BLaER1 (cell line): ENCODE data around the gene PFDN2.
"Not testable (repeated sequence)": the region's sequence is repeated elsewhere in the genome, so short reads cannot be mapped to it uniquely, and the experiment has no call there.

Experiments
- H3K27ac ChIP-seq: shearing (Covaris generic); formaldehyde crosslinking; 2 replicates; pipeline ENCODE4 v1.8.1; 2022
- H3K27me3 ChIP-seq: shearing (Covaris generic); formaldehyde crosslinking; 2 replicates; pipeline ENCODE4 v1.8.1; 2022
- H3K36me3 ChIP-seq: shearing (Covaris generic); formaldehyde crosslinking; 2 replicates; pipeline ENCODE4 v1.8.1; 2022
- H3K4me1 ChIP-seq: shearing (Covaris generic); formaldehyde crosslinking; 2 replicates; pipeline ENCODE4 v1.8.1; 2022
- H3K4me2 ChIP-seq: shearing (Covaris generic); formaldehyde crosslinking; 2 replicates; pipeline ENCODE4 v1.8.1; 2022
- H3K4me3 ChIP-seq: shearing (Covaris generic); formaldehyde crosslinking; 2 replicates; pipeline ENCODE4 v1.8.1; 2022
- H3K9ac ChIP-seq: shearing (Covaris generic); formaldehyde crosslinking; 2 replicates; pipeline ENCODE4 v1.8.1; 2022
- H3K9me3 ChIP-seq: shearing (Covaris generic); formaldehyde crosslinking; 2 replicates; pipeline ENCODE4 v1.8.1; 2022
- H4K20me1 ChIP-seq: shearing (Covaris generic); formaldehyde crosslinking; 2 replicates; pipeline ENCODE4 v1.8.1; 2022
- Cebpa-rat ChIP-seq: shearing (Covaris generic); IDR thresholded peaks from 2 replicates; pipeline ENCODE4 v1.8.1; 2022

The PFDN2 gene

DNA sequence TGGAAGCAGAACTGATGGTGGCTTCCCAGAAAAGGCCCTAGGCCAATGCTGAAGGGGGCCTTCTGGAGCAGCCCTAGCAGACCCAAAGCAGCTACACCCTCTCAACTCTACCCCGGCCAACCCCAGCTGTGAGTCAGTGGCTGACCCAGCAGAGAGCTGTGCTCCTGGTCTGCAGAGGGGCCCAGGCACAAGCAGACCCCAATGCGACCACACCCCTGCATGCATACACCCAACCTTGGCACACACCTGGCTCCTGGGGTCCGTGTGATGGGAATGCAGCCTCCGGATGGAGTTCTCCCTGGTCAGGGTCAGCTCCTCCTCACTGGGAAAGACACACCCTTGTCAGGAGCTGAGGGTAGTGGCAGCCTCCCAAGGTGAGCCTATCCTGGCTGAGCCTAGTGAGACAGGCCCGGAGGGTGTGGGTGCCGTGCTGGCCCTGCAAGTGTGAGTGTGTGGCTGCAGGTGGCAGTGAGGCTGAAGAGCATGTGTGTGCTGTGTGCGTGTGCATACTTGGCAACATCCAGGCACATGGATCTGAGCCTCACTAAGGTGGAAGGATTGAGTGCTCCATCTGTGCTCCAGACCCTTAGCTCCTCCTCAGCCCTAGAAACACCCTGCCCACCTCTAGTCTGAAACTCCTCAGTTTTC is 44.2 kb downstream of the PFDN2 start:
- Histone ChIP-seq H3K4me1 (peaks cover 24% of the 10 kb centered on the region), H3K27ac (0 out of 2 replicates have a peak overlapping the region, but pooled peaks have one; percentile 22), H4K20me1 (no peaks in the 10 kb centered on the region), H3K27me3 (no peaks in the 10 kb centered on the region), H3K36me3 (no peaks in the 10 kb centered on the region), H3K4me2 (no peak overlapping the region), H3K9ac (no peak overlapping the region), H3K4me3 (no peak overlapping the region), H3K9me3 (no peaks in the 10 kb centered on the region)
- no peak for TF ChIP-seq Cebpa-rat

DNA sequence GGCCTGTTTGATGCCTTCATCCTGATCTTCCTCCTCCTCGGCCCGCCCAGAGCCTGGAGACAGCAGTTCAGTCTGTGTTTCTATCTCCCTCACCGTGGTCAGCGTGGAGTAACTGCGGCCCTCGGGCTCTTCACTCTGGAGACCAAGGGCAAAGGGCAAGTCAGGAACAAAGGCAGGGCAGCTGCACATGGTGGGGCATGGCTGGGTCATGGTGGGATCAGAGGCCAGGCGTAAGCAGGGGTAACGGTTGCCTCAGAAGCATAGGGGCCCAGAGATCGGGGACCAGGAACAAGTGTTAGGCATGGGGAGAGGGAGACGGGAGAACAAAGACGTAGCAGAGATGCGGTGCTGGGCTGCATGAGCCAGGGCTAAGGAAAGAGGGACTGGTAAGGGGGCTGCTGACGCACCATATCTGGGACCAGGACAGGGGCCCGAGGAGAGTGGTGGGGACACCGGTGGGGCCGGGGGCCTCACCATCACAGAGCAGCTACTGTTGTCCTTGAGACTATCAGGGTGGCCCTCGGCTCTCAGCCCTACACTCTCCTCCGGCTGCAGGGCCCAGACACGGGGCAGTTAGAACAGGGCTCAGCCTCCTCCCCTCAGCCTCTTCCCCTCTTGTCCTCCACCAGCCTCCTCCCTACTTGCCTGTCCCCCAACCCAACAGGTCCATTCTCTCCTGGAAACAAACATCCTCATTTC is 44.9 kb downstream of the PFDN2 start:
- no peak for TF ChIP-seq Cebpa-rat
- Histone ChIP-seq H3K9me3 (no peaks in the 10 kb centered on the region), H4K20me1 (peaks cover 2% of the 10 kb centered on the region; the same call in 1 of the 2 replicates), H3K36me3 (no peaks in the 10 kb centered on the region), H3K27ac (0 out of 2 replicates have a peak overlapping the region, but pooled peaks have one; percentile 22), H3K9ac (no peak overlapping the region), H3K27me3 (no peaks in the 10 kb centered on the region), H3K4me3 (no peak overlapping the region), H3K4me1 (peaks cover 27% of the 10 kb centered on the region), H3K4me2 (no peak overlapping the region)

DNA sequence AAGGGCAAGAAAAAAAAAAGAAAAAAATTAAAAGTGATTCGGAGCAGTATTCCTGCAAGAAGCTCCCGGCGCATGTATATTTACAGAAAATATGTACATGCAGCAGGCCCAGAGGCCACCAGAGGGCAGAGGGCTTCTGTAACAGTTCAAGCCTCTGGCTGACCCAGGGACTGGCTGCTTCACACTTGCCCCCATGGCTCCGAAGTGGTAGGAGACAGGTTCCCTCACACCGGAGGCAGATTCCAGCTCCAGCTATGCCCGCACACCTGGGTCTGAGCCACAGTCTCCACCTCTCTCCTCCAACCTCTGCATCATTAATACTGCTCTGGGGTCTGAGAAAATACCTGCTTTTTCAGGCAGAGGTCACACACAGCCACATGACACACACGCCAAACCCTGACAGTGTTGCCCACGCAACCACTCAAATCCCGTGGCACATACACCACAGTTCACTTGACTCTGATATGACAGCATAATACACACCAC is 45.9 kb downstream of the PFDN2 start:
- Histone ChIP-seq H3K4me3 (no peak overlapping the region), H3K4me1 (peaks cover 37% of the 10 kb centered on the region), H3K27ac (no peak overlapping the region), H3K9ac (no peak overlapping the region), H3K36me3 (peaks cover 3% of the 10 kb centered on the region), H4K20me1 (peaks cover 12% of the 10 kb centered on the region; the same call in 1 of the 2 replicates), H3K27me3 (no peaks in the 10 kb centered on the region), H3K4me2 (peak overlapping the region; percentile 100; the same call in 1 of the 2 replicates), H3K9me3 (no peaks in the 10 kb centered on the region)
- TF ChIP-seq Cebpa-rat, result no peak

DNA sequence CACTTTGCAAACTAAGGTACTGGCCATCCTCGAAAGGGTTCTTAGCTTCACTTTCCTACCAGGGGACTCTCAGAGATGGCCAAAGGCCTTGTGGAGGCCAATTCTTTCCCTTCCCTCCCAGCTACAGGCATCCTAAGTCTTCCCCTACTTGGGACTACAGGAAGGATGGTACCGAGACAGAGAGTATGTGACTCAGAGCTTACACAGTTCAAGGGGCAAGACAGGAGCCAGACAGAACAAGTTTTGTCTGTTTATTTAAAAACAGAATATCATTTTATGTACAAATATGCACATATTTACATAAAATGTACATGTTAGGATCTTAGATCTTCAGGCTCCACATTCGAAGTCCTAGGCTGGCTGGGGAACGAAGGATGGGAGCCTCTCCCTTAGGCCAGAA is 47.1 kb downstream of the PFDN2 start:
- Histone ChIP-seq H3K4me1 (peaks cover 48% of the 10 kb centered on the region), H3K4me2 (peak overlapping the region; percentile 100), H3K27me3 (no peaks in the 10 kb centered on the region), H3K4me3 (no peak overlapping the region), H3K36me3 (peaks cover 14% of the 10 kb centered on the region), H3K9ac (no peak overlapping the region), H3K27ac (peak overlapping the region; percentile 96), H4K20me1 (peaks cover 20% of the 10 kb centered on the region; the same call in 1 of the 2 replicates), H3K9me3 (no peaks in the 10 kb centered on the region)
- TF ChIP-seq Cebpa-rat, result no peak

DNA sequence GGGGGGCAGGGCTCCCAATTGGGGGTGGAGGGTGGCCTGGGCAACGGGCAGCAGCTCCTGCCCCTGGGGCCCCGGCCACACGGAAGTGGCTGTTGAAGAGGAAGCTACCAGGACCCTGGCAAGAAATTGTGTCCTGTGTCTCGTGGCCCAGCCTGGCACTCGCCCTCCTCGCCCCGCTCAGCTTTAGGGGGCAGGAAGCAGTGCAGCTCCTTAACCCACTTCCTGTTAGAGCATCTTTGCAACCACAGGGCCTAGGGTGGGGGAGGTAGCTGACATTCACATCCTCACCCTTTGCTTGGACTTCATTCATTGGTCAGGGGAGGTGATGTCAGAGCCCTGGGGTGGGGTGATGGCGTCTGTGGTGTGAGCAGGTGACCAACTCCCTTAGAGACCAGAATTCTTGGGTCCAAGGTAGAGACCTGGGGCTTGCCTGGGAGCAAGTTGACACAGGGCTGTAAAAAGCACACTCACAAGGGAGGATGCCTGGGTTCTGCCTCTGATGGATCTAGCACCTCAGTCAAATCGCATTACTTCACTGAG is 48.0 kb downstream of the PFDN2 start, which contains the start of gene ARHGAP30:
ARHGAP30 (minus strand) TSS at position 161 of the 540 bp plus-strand sequence. CDS start 267 bp downstream, outside the sequence.
- Histone ChIP-seq H3K27me3 (no peaks in the 10 kb centered on the region), H3K4me2 (peak within 1 kb of the TSS; percentile 100), H4K20me1 (peaks cover 27% of the 10 kb centered on the region; the same call in 1 of the 2 replicates), H3K9ac (peak within 1 kb of the TSS; percentile 92), H3K36me3 (peaks cover 14% of the 10 kb centered on the region), H3K27ac (peak within 1 kb of the TSS; percentile 96), H3K4me3 (peak within 1 kb of the TSS; percentile 81), H3K4me1 (peaks cover 54% of the 10 kb centered on the region), H3K9me3 (no peaks in the 10 kb centered on the region)
- no peak for TF ChIP-seq Cebpa-rat

DNA sequence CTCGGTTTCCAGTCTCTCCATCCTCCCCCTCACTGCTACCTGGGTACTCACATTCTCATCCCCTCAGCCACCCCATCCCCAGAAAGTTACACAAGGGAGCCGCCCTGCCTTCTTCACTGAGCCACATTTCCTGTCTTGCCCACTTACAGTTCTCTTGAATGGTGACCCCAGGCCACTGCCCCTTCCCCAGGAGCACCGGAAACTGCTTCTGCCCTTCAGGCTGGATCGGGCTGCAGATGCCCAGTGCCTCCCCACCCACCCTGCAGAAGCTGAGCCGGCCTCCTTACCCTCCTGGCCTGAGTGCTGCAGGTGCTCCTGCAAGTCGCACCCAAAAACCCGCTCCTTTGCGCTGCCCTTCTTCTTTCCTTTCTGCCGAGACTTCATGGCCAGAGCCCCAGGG is 48.6 kb downstream of the PFDN2 start:
- H3K27ac ChIP-seq, result peak overlapping the region; percentile 96
- H3K9ac ChIP-seq, result peak overlapping the region; percentile 92
- TF ChIP-seq Cebpa-rat, result no peak
- H3K27me3 ChIP-seq, result no peaks in the 10 kb centered on the region
- peaks cover 59% of the 10 kb centered on the region for H3K4me1 ChIP-seq
- peak overlapping the region; percentile 100 for H3K4me2 ChIP-seq
- H3K4me3 ChIP-seq, result peak overlapping the region; percentile 81
- H3K36me3 ChIP-seq, result peaks cover 17% of the 10 kb centered on the region
- no peaks in the 10 kb centered on the region for H3K9me3 ChIP-seq
- H4K20me1 ChIP-seq, result peaks cover 31% of the 10 kb centered on the region; the same call in 1 of the 2 replicates

DNA sequence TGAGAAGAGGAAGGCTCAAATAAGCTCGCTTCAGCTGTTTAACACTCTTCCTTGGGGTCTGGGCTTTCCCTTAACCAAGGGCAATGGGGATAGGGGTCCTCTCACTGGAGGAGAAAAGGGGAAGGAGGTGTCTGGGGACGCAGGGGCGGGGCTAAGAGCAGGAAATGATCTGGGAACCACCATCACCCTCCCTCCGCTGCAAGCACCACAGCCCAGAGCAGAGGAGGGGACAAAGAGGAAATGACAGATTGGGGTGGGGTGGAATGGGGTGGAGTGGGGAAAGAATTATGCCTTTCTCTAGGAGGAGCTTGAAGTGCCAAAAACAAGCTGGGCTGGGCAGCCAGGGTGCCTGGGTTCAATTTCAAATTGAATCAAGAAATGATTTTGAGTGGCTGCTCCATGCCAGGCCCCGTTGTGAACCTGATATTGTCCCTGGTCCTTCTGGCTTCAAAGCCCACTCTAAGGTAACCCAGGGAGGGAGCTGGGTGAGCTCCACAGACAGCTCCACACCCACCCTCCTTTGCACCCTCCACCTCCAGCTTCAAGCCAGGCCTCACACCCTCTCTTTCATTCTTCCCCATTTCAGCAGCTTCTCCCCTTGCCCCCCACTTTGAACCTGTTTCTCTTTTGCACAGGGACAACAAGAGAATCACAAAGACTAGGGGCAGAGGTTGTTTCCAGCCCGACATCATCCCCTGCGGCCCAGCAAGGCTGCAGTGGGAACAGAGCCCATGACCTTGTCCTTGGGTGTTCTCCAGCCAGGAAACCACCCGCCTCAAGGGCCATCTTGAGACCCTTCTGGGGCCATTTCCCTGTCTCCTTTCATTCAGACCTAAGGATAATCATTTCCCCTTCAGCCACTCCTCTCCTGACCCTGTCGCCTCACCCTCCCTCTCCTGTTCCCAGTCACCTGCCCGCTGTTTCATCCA is 49.3 kb downstream of the PFDN2 start:
- peaks cover 24% of the 10 kb centered on the region for H3K36me3 ChIP-seq
- peak overlapping the region; percentile 81 for H3K4me3 ChIP-seq
- H3K9me3 ChIP-seq, result no peaks in the 10 kb centered on the region
- TF ChIP-seq Cebpa-rat, result no peak
- peak overlapping the region; percentile 96 for H3K27ac ChIP-seq
- H4K20me1 ChIP-seq, result peaks cover 38% of the 10 kb centered on the region
- H3K27me3 ChIP-seq, result no peaks in the 10 kb centered on the region
- H3K4me2 ChIP-seq, result peak overlapping the region; percentile 100
- H3K4me1 ChIP-seq, result peaks cover 61% of the 10 kb centered on the region
- peak overlapping the region; percentile 92 for H3K9ac ChIP-seq

DNA sequence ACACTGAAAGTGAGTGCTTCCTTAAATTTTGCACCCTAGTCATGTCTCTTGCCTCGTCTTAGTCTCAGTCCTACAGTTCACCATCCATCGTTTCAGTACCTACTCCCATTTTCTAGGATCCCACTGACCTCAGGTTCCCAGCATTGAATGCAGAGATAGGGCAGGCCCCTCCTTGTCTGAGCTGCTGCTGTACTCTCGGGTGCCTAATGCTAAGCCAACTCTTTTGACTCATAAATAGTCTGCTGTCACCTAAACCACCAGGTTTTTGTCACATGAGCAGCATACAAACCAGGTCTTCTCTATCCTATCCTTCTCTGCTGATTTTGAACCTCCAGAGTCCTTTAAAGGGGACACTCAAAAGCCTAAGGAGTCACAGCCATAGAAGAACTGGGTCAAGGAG is 51.1 kb downstream of the PFDN2 start:
- Histone ChIP-seq H3K27ac (no peak overlapping the region), H3K4me2 (peak overlapping the region; percentile 100), H4K20me1 (peaks cover 56% of the 10 kb centered on the region), H3K36me3 (peaks cover 39% of the 10 kb centered on the region), H3K9ac (no peak overlapping the region), H3K4me1 (peaks cover 56% of the 10 kb centered on the region), H3K4me3 (no peak overlapping the region), H3K27me3 (no peaks in the 10 kb centered on the region), H3K9me3 (no peaks in the 10 kb centered on the region)
- no peak for TF ChIP-seq Cebpa-rat

DNA sequence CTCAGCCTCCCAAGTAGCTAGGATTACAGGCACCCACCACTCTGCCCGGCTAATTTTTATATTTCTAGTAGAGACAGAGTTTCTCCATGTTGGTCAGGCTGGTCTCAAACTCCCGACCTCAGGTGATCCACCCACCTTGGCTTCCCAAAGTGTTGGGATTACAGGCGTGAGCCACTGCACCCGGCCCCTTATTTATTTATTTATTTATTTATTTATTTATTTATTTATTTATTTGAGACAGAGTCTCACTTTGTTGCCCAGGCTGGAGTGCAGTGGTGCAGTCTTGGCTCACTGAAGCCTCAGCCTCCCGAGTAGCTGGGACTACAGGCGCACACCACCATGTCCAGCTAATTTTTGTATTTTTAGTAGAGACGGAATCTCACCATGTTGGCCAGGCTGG is 52.2 kb downstream of the PFDN2 start:
- not testable (repeated sequence) for H3K27ac ChIP-seq, H3K4me3 ChIP-seq, H3K9me3 ChIP-seq, H3K4me2 ChIP-seq, H3K9ac ChIP-seq, H3K27me3 ChIP-seq
- H3K4me1 ChIP-seq, result peaks cover 46% of the 10 kb centered on the region
- H3K36me3 ChIP-seq, result peaks cover 49% of the 10 kb centered on the region
- peaks cover 67% of the 10 kb centered on the region for H4K20me1 ChIP-seq

DNA sequence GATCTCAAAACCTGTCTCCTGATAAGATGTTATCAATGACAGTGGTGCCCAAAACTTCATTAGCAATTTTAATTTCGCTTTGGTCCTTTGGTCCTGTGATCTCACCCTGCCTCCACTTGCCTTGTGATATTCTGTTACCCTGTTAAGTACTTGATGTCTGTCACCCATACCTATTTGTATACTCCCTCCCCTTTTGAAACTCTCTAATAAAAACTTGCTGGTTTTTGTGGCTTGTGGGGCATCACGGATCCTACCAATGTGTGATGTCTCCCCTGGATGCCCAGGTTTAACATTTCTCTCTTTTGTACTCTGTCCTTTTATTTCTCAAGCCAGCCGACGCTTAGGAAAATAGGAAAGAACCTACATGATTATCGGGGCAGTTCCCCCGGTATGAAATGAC is 53.9 kb downstream of the PFDN2 start:
- H3K9me3 ChIP-seq, H3K27me3 ChIP-seq, H3K4me3 ChIP-seq, H3K4me2 ChIP-seq, H3K27ac ChIP-seq: not testable (repeated sequence)
- Histone ChIP-seq H4K20me1 (peaks cover 82% of the 10 kb centered on the region), H3K36me3 (peaks cover 64% of the 10 kb centered on the region), H3K4me1 (peaks cover 37% of the 10 kb centered on the region), H3K9ac (0 out of 2 replicates have a peak overlapping the region, but pooled peaks have one; percentile 31)
